Measurements from ENCODE around the gene CSNK1G1.

The CSNK1G1 gene

DNA sequence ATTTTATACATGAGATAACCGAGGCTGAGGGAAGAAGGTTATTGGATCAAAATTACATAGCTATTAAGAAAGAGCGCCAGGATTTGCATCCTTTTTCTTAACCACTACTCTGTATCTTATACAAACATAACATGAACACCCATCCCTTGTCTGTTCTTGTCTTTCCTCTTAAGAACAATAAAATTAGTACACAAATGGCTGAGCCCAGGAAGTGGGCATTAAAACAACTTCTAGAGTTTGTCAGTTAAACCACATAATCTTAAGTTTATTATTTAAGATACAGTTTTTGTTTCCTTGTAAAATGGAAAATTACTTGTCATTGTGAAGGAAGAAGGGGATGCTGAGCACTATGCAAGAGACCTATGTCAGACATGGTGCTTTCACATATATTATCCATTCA lies 144.3 kb downstream of the CSNK1G1 start:
- TF ChIP-seq, protein P1, sequence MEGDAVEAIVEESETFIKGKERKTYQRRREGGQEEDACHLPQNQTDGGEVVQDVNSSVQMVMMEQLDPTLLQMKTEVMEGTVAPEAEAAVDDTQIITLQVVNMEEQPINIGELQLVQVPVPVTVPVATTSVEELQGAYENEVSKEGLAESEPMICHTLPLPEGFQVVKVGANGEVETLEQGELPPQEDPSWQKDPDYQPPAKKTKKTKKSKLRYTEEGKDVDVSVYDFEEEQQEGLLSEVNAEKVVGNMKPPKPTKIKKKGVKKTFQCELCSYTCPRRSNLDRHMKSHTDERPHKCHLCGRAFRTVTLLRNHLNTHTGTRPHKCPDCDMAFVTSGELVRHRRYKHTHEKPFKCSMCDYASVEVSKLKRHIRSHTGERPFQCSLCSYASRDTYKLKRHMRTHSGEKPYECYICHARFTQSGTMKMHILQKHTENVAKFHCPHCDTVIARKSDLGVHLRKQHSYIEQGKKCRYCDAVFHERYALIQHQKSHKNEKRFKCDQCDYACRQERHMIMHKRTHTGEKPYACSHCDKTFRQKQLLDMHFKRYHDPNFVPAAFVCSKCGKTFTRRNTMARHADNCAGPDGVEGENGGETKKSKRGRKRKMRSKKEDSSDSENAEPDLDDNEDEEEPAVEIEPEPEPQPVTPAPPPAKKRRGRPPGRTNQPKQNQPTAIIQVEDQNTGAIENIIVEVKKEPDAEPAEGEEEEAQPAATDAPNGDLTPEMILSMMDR (IDR thresholded peaks at IDR 0.05), result no peak
- Histone ChIP-seq H3K4me1 (no peaks in the 10 kb centered on the region), H3K4me3 (no peak overlapping the region), H3K27me3 (no peaks in the 10 kb centered on the region), H3K9me3 (no peaks in the 10 kb centered on the region), H3K36me3 (peaks cover 9 to 23% (median 19%) of the 10 kb centered on the region in 3 donors), H3K27ac (no peak overlapping the region)
- no peak for DNase-seq
- intact Hi-C loops (cut with DNase I; ENCODE audit: low total_unique reads), result no loop called here

DNA sequence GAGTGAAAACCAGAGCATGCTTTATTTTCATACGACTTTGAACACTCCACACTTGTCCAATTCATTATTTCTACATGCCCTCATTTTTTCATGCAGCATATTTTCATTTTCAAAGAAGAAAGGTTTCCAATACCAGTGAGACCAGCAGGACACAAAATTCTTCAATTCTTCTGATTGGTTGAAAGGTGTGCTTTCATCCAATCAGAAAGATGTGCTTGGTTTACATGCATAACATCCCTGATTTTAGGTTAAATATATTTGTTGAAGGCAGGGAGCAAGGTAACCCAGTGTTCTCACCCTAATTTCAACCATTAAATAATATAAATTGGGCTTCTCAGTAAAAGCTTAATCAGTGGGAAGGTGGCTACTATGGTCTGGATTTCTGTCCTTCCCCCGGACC lies 145.6 kb downstream of the CSNK1G1 start:
- intact Hi-C loops (cut with DNase I; ENCODE audit: low total_unique reads), result no loop called here
- Histone ChIP-seq H3K9me3 (no peaks in the 10 kb centered on the region), H3K4me1 (no peaks in the 10 kb centered on the region), H3K4me3 (no peak overlapping the region), H3K27me3 (no peaks in the 10 kb centered on the region), H3K27ac (no peak overlapping the region), H3K36me3 (peaks cover 13 to 23% (median 19%) of the 10 kb centered on the region in 3 donors)
- TF ChIP-seq, protein P1 (IDR thresholded peaks at IDR 0.05), result no peak
- DNase-seq, result no peak

DNA sequence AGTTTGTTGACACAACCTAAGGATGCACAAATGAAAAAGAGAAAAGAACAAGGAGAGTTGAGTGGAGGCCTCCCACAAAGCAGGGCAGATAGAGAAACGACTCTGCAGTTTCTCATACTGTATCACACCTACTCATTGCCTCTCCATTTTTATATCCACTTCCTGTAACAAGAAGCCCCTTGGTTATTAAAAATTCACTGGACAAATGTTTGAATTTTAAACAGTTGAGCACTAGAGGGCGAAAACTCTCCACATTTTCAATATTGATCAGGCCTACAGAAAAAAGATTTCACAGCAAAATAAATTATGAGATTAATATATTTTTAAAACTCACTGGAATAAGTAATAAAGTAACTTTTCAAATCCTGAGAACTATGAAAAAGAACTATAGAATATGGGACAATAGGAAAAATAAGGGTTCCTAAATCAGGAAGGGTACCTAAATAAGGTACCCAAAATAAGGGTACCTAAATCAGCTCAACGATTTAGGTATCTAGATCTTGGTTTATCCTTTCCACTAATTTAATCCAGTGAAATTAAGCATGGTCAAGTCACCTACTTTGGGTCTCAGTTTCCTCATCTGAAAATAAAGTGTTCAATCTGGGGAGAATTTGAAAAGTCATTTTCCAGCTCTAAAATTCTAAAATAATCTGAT lies 146.2 kb downstream of the CSNK1G1 start:
- TF ChIP-seq, protein P1 (IDR thresholded peaks at IDR 0.05), result peak; percentile 34 to 37
- no peaks in the 10 kb centered on the region for H3K4me1 ChIP-seq
- intact Hi-C loops (cut with DNase I; ENCODE audit: low total_unique reads), result loop anchor here (5.0 kb wide), 1 partner anchor 147 kb away; the partner anchor contains the start of gene CSNK1G1

DNA sequence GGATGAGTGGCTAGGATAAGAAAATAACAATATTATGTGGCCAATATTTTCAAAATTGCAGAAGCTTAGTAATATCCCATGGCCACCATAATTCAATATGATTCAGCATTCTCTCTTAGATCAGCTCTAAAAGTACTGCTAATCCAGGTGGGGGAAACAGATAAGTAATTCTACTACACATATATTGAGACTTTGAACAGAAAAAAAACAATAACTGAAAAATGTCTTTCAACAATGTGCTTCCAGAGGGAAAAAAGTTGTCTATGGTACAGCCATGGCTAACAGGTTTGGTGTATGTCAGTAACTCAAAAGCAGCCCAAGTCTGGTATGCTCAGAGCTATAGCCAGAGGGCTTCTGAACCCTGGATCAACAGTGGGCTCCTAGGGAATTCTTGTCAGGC lies 150.8 kb downstream of the CSNK1G1 start:
- peaks cover 26 to 31% (median 28%) of the 10 kb centered on the region in 3 donors for H3K36me3 ChIP-seq
- intact Hi-C loops (cut with DNase I; ENCODE audit: low total_unique reads), result loop anchor here (5.0 kb wide), 1 partner anchor 152 kb away; the partner anchor contains the start of gene CSNK1G1
- H3K4me1 ChIP-seq, result no peaks in the 10 kb centered on the region
- TF ChIP-seq, protein P1 (IDR thresholded peaks at IDR 0.05), result no peak
- H3K27me3 ChIP-seq, result no peaks in the 10 kb centered on the region
- no peak overlapping the region for H3K4me3 ChIP-seq
- H3K27ac ChIP-seq, result no peak overlapping the region
- no peak for DNase-seq
- H3K9me3 ChIP-seq, result no peaks in the 10 kb centered on the region

More for the DNA sequence above, 146.2 kb downstream of the CSNK1G1 start:
- H3K36me3 ChIP-seq, result peaks cover 13 to 23% (median 19%) of the 10 kb centered on the region in 3 donors
- no peaks in the 10 kb centered on the region for H3K9me3 ChIP-seq
- H3K27me3 ChIP-seq, result no peaks in the 10 kb centered on the region
- no peak overlapping the region for H3K4me3 ChIP-seq
- H3K27ac ChIP-seq, result no peak overlapping the region
- DNase-seq, result no peak

DNA sequence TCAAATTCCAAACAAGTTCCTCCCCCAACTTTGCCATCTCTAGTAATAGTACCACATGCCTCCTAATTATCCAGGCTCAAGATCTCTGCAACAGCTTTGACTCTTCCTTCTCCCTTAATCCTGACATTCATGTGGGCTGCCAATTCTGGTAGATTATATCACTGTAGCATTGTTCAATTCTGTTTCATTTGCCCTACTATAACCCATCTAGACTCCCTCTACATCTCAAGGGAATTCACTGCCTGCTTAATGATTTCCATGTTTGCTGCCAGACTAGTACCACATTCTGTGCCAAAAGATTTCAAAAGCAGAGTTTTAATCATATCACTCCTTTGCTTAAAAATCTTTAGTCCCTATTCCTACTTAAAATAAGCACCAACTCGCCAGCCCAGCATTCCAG lies 158.5 kb downstream of the CSNK1G1 start:
- Histone ChIP-seq H3K4me3 (no peak overlapping the region), H3K27me3 (no peaks in the 10 kb centered on the region), H3K9me3 (no peaks in the 10 kb centered on the region), H3K4me1 (peaks cover 0 to 8% (median 3%) of the 10 kb centered on the region in 4 donors), H3K36me3 (peaks cover 7 to 30% (median 19%) of the 10 kb centered on the region in 3 donors), H3K27ac (no peak overlapping the region)
- intact Hi-C loops (cut with DNase I; ENCODE audit: low total_unique reads), result no loop called here
- TF ChIP-seq, protein P1 (IDR thresholded peaks at IDR 0.05), result no peak
- no peak for DNase-seq
